Measurements from ENCODE around the gene MAP3K7. TPM values are rescaled to one million over a fixed set of nuclear protein-coding genes. Genes with fewer than 3 reads are reported as not detected.

The MAP3K7 gene
- total RNA-seq = 10 to 100 TPM; 22.5 to 24.6 TPM

DNA sequence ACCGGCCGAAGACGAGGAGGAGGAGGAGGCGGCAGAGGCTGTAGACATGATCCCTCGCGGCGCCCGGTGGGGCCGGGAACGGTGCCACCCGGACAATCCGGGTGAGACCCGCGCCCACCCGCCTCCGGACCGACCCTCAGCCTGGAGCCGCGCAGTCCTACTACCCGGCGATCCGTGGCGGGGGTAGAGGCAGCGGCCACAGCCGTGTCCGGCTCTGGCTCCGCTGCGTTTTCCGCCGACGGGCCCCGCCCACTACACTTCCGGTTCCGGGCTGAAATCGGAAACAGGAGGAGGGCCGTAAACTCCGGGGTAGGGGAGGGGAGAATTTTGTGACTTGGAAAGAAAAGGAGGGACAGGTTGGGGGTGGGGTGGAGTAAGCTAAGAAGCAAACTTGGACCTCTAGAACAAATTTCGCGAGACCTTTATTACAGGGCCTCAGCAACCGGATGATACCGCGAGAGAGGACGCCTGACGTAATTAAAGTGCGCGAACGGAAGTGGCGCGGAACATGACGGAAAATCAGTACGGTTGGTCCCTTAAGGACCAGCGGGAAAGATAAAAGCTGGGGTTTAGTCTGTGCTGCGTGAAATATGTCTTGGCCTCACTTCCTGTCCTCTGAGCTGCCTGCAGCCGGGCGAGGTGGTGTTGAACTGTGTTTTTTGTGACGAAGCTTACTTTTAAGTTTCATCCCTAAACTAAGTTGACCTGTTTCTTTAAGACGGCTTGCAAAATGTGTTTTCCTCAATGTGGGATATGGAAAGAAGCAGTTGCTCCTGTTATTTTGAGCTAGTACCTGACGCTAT is at the start of gene MAP3K7:
TSS of gene MAP3K7 (minus strand) at position 237 of the 803 bp plus-strand sequence. CDS start at position 48, 189 bp downstream.
- Mint-ChIP-seq H3K36me3 (peaks cover 6% of the 10 kb centered on the region), H3K27ac (peak within 1 kb of the TSS; percentile 99), H3K27me3 (peaks cover 24% of the 10 kb centered on the region), H3K4me3 (peak within 1 kb of the TSS; percentile 98), H3K9me3 (no peaks in the 10 kb centered on the region), H3K4me1 (peaks cover 45% of the 10 kb centered on the region)
- peak; percentile 88 for DNase-seq

GRCh38 chr6:90631046-90631445 is 44.2 kb upstream of the MAP3K7 start:
- DNase-seq = no peak
- H3K27me3 Mint-ChIP-seq = peaks cover 3% of the 10 kb centered on the region
- no peaks in the 10 kb centered on the region for H3K36me3 Mint-ChIP-seq
- H3K27ac Mint-ChIP-seq = no peak overlapping the region
- no peak overlapping the region for H3K4me3 Mint-ChIP-seq
- no peaks in the 10 kb centered on the region for H3K4me1 Mint-ChIP-seq
- H3K9me3 Mint-ChIP-seq = peaks cover 5% of the 10 kb centered on the region

GRCh38 chr6:90621581-90621980 is 34.7 kb upstream of the MAP3K7 start:
- Mint-ChIP-seq H3K4me3 (no peak overlapping the region), H3K27me3 (peaks cover 61% of the 10 kb centered on the region), H3K4me1 (no peaks in the 10 kb centered on the region), H3K9me3 (peaks cover 9% of the 10 kb centered on the region), H3K27ac (no peak overlapping the region), H3K36me3 (peaks cover 1% of the 10 kb centered on the region)
- no peak for DNase-seq

GRCh38 chr6:90619221-90619620 is 32.3 kb upstream of the MAP3K7 start:
- H3K4me3 Mint-ChIP-seq = no peak overlapping the region
- H3K4me1 Mint-ChIP-seq = no peaks in the 10 kb centered on the region
- peaks cover 65% of the 10 kb centered on the region for H3K27me3 Mint-ChIP-seq
- peaks cover under 1% of the 10 kb centered on the region for H3K9me3 Mint-ChIP-seq
- peaks cover under 1% of the 10 kb centered on the region for H3K36me3 Mint-ChIP-seq
- H3K27ac Mint-ChIP-seq = no peak overlapping the region
- DNase-seq = no peak

- H3K4me3 Mint-ChIP-seq = no peak overlapping the region
- H3K4me1 Mint-ChIP-seq = peaks cover 15% of the 10 kb centered on the region
- DNase-seq = no peak
- no peaks in the 10 kb centered on the region for H3K9me3 Mint-ChIP-seq
- no peak overlapping the region for H3K27ac Mint-ChIP-seq
- H3K36me3 Mint-ChIP-seq = no peaks in the 10 kb centered on the region
- peaks cover 77% of the 10 kb centered on the region for H3K27me3 Mint-ChIP-seq
Measured at GRCh38 chr6:90612313-90612680, 25.4 kb upstream of the MAP3K7 start.

DNA sequence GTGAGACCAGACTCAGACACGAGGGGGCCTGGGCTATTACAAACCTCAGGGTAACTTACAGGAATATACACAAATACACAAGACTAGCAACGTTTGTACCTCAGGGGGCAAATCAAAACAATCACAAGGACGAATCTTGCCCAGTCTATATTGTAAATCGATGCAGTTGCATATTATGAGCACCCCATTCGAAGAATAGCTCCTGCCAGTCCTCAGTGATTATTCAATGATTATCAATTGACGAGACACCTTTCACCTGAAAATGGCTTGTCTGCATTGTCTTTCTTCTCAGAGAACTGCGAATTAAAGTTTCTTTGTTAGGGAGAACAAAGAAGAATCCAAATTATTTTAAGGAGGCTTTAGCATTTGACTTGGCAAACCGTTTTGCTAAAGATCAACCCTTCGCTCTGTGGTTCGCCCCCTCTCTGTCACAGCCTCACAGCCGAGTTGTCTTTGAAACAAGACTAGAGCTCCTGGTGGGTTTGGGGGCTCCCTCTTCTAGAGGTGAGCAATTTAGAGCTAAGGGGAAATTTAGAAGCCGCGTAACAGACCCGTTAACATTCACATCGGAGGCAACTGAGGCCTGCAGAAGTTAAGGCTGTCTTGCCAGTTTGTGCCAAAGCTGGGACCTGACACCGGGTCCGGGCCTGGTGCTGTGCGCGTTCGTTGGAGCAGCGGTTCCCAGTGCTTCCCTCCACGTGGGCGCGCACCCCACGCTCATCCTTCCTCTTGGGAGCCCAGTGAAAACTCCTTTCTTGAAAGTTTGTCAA is 24.9 kb upstream of the MAP3K7 start:
- no peak for DNase-seq
- H3K27me3 Mint-ChIP-seq = peaks cover 74% of the 10 kb centered on the region
- H3K9me3 Mint-ChIP-seq = no peaks in the 10 kb centered on the region
- peaks cover 15% of the 10 kb centered on the region for H3K4me1 Mint-ChIP-seq
- no peaks in the 10 kb centered on the region for H3K36me3 Mint-ChIP-seq
- H3K27ac Mint-ChIP-seq = no peak overlapping the region
- H3K4me3 Mint-ChIP-seq = peak overlapping the region; percentile 80

GRCh38 chr6:90610751-90611542 is 24.1 kb upstream of the MAP3K7 start:
- Mint-ChIP-seq H3K36me3 (no peaks in the 10 kb centered on the region), H3K9me3 (no peaks in the 10 kb centered on the region), H3K27ac (peak overlapping the region; percentile 27), H3K4me1 (peaks cover 15% of the 10 kb centered on the region), H3K4me3 (peak overlapping the region; percentile 80), H3K27me3 (peaks cover 72% of the 10 kb centered on the region)
- peak; percentile 53 for DNase-seq

DNA sequence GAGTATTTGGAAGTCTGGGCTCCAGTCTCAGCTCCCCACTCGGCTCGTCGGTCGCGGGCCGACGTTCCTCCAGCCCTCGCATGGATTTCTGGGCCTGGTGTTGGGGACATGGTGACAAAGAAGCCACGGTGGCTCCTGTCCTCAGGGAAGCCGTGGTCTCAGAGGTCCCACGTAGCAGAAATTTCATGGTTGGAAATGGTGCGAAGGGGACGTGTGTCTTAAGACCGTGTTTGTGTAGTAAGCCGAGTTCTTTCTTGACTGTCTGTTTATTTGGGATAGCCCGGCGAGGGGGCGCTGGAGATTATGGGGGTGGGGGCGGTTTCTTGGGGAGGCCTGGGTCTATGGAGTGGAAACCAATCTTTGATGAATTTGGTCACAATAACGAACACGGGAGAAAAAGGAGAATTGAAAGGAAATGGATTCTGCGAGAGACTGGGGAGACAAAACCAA is 23.5 kb upstream of the MAP3K7 start:
- no peak for DNase-seq
- H3K4me3 Mint-ChIP-seq = peak overlapping the region; percentile 80
- H3K36me3 Mint-ChIP-seq = no peaks in the 10 kb centered on the region
- peaks cover 66% of the 10 kb centered on the region for H3K27me3 Mint-ChIP-seq
- no peaks in the 10 kb centered on the region for H3K9me3 Mint-ChIP-seq
- H3K27ac Mint-ChIP-seq = peak overlapping the region; percentile 27
- H3K4me1 Mint-ChIP-seq = peaks cover 15% of the 10 kb centered on the region

DNA sequence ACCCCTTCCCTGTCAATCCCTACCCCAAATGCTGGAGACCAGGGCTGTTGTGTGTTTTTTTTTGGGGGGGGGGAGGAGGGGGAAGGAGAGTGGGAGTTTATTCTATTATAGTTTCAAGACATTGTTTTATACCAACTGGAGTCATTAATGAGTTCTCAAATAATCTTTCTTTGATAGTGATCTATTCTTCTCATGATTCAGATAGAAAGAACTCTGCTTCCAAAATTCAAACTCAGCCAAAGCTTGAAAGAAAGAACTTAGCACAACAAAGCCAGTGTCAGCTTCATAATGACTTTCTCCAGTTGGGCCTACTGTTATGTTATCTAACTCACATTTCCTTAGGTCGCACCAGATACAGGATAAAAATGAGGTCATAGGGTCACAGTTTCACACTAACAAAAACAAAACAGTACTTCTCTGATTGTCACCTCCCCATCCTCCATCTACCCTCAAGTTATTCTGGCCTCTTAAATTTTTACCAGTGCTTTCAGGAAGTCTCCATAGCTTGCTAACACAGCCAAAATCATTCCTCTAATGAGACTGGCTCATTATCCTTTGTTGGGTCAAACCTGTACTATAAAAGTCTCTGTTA is 19.0 kb upstream of the MAP3K7 start:
- no peak overlapping the region for H3K27ac Mint-ChIP-seq
- no peaks in the 10 kb centered on the region for H3K36me3 Mint-ChIP-seq
- peaks cover 8% of the 10 kb centered on the region for H3K4me1 Mint-ChIP-seq
- H3K9me3 Mint-ChIP-seq = no peaks in the 10 kb centered on the region
- no peak overlapping the region for H3K4me3 Mint-ChIP-seq
- DNase-seq = no peak
- peaks cover 36% of the 10 kb centered on the region for H3K27me3 Mint-ChIP-seq

DNA sequence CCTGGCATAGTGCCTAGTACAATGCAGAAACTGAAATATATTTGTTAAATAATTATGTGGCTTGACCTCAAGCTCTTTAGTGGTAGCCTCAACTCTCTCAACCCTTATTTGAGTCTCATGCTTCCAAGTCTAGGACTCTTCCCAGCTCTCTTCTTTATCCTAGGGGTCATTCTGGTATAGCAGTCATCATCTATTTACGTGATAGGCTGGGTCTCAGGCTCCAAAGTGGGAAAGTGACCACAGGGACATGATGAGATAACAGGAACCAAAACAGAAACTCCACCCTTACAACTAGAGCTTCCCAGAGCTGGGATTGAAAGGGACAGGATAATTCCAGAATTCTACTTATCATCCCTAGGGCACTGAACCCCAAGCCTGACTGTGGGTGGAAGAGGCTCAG is 17.7 kb upstream of the MAP3K7 start:
- no peaks in the 10 kb centered on the region for H3K9me3 Mint-ChIP-seq
- no peaks in the 10 kb centered on the region for H3K4me1 Mint-ChIP-seq
- H3K4me3 Mint-ChIP-seq = no peak overlapping the region
- peaks cover 25% of the 10 kb centered on the region for H3K27me3 Mint-ChIP-seq
- H3K27ac Mint-ChIP-seq = no peak overlapping the region
- no peaks in the 10 kb centered on the region for H3K36me3 Mint-ChIP-seq
- DNase-seq = no peak

DNA sequence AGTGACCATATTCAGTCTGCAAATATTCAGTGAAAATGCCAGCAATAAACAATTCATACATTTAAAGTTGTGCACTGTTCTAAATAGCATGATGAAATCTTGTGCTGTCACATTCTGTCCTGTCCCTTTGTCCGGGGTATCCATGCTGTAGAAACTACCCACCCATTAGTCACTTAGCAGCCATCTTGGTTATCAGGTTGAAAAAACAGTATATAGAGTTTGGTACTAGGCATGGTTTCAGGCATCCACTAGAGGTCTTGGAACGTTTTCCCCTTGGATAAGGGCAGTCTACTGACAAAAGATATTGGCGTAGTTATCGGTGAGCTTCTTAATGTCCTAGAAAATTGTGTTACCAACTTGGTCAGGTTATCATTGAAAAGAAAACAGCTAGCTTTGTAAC is 12.3 kb upstream of the MAP3K7 start:
- H3K36me3 Mint-ChIP-seq = no peaks in the 10 kb centered on the region
- no peaks in the 10 kb centered on the region for H3K4me1 Mint-ChIP-seq
- DNase-seq = no peak
- H3K4me3 Mint-ChIP-seq = no peak overlapping the region
- no peak overlapping the region for H3K27ac Mint-ChIP-seq
- peaks cover 24% of the 10 kb centered on the region for H3K27me3 Mint-ChIP-seq
- H3K9me3 Mint-ChIP-seq = no peaks in the 10 kb centered on the region

GRCh38 chr6:90598192-90598951 is 11.5 kb upstream of the MAP3K7 start:
- Mint-ChIP-seq H3K4me3 (no peak overlapping the region), H3K27me3 (peaks cover 32% of the 10 kb centered on the region), H3K27ac (no peak overlapping the region), H3K36me3 (no peaks in the 10 kb centered on the region), H3K9me3 (no peaks in the 10 kb centered on the region), H3K4me1 (no peaks in the 10 kb centered on the region)
- no peak for DNase-seq

GRCh38 chr6:90596967-90597539 is 10.2 kb upstream of the MAP3K7 start:
- Mint-ChIP-seq H3K9me3 (no peaks in the 10 kb centered on the region), H3K27me3 (peaks cover 35% of the 10 kb centered on the region), H3K36me3 (no peaks in the 10 kb centered on the region), H3K27ac (no peak overlapping the region), H3K4me3 (no peak overlapping the region), H3K4me1 (no peaks in the 10 kb centered on the region)
- DNase-seq = no peak

GRCh38 chr6:90595854-90596253 is 9.0 kb upstream of the MAP3K7 start:
- Mint-ChIP-seq H3K9me3 (no peaks in the 10 kb centered on the region), H3K4me1 (no peaks in the 10 kb centered on the region), H3K27me3 (peaks cover 41% of the 10 kb centered on the region), H3K27ac (no peak overlapping the region), H3K36me3 (no peaks in the 10 kb centered on the region), H3K4me3 (no peak overlapping the region)
- DNase-seq = no peak
